GM08714 (cell line): ENCODE measurements around the gene ZNF19.

Source experiments
- H3K4me3 ChIP-seq: fragments of 200-500 bp; sonication (Bioruptor generic); 2 replicates; pipeline ENCODE4 v1.5.1; 2014; ENCODE audit warnings: mild to moderate bottlenecking, low read length, inconsistent platforms
- ZNF274 ChIP-seq: IDR thresholded peaks from 2 replicates; pipeline ENCODE4 v1.6.1; 2012; ENCODE audit warnings: mild to moderate bottlenecking, low read depth, low read length

Gene ZNF19

DNA sequence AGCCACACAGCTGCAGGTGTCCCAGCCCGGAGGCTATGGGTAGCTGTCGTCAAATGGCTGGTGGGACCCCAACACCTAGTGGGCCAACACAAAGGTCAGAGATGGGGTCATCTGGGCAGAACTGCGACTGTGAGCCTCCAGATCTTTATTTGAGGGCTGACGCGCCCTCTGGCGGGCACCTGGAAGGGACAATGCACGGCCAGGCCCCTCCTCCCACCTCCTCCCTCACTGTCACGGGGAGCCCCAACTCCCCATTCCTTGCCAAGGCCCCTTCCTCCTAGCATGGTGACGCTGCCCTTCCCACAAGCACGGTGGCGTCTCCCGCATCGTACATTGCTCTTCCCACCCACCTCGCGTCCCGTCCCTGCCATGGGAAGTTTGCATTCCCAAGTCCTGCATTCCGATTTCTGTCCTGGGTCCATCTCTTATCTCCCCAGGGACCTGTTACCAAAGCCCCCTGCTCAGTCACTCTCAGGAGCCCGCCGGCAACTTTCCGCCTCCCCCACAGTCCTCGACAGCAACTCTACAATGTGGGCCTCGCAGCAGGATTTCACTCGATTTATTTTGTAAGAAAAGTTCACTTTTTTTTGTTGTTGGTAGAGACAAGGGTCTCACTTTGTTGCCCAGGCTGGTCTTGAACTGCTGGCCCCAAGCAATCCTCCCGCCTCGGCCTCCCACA is 48.3 kb downstream of the ZNF19 start:
- TF ChIP-seq ZNF274 = no peak
- H3K4me3 ChIP-seq = no peak overlapping the region

DNA sequence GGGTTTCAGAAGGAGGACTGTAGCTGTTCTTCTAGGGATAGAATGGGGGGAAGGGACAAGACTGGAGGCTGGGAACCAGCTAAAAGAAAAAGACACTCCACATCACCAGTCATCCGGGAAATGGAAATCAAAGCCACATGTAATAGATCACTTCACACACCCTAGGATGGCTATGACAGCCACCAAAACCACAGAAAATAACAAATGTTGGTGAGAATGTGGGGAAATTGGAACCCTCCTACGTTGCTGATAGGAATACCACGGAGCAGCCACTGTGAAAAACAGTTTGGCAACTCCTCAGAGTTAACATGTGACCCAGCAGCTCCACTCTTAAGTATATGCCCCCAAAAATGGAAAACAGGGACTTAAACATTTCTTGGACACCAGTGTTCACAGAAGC is 49.6 kb downstream of the ZNF19 start:
- H3K4me3 ChIP-seq = no peak overlapping the region
- no peak for TF ChIP-seq ZNF274

DNA sequence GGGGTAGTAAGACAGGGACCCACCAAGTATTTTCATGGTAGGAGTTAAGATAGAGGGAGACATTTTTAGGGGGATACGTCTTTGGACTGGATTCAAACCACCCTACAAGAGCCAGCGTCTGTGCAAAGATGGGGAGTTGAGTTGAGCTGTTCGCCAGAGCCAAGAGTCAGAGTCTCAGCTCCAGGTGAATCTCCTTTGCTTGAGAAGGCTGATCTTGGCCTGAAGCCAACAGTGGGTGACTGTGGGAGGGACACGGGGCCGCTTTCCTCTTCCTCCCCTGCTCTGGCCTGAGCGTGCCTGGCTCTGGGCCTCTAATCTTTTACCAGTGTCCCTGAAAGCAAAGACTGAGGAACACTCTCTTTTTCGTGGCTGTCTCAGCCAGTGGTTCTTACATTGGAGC is 52.7 kb downstream of the ZNF19 start:
- no peak for TF ChIP-seq ZNF274

DNA sequence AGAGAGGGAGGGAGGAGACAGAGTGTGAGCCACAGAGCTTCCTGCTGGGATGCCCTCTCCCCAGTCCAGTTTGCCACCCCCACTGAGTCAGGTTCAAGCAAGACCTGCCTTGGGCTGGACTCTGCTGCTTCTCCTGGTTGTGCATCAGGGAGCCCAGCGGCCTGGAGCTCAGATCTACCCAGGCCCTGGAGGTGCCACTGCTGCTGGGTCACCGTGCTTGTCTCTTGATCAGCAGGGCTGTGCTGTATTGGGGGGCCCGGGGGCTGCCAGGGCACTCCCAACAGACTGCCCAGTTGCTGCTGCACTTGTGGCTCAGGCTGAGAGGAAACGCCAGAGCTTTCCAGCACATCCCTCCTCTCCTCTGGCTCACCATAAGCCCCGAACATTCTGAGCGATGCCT is 56.2 kb downstream of the ZNF19 start:
- no peak for TF ChIP-seq ZNF274
- no peak overlapping the region for H3K4me3 ChIP-seq

More for the DNA sequence above, 52.7 kb downstream of the ZNF19 start:
- no peak overlapping the region for H3K4me3 ChIP-seq

DNA sequence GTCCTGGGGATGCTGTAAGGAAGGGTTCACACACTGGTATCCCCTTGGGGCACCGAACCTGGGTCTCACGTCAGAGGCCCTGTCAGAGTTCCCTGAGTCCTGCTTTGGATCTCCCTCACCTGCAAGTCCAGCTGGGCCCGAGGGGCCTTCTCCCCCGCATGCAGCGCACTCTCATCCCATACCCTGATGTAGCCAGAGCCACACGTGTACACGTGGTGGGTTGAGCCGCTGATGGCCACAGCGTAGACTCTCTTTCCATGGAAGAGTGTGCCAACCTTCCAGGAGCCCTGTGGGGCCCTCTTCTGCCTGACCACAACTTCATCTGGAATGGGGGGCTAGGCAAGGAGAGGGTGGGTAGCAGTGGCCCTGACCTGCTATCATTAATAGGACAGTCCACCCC is 57.1 kb downstream of the ZNF19 start:
- no peak for TF ChIP-seq ZNF274
- no peak overlapping the region for H3K4me3 ChIP-seq

DNA sequence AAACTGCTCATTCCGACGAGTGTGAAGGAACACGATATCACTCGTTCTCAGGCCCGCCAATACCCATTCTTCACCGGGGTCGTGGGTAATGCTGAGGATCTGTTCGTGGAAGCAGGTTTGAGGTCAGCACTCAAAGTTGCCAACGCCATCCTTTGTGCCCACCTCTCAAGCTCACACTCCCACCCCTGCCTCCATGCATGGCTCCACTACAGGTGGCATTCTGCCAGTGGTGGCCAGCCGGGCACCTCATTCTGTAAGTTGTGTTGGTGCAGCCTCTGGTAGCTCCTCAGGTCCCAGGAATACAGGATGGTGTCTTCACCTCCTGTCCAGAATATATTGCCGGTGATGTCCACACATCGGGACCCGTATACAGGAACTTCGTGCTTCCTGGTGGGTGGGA is 57.9 kb downstream of the ZNF19 start:
- TF ChIP-seq ZNF274 = no peak
- H3K4me3 ChIP-seq = no peak overlapping the region

DNA sequence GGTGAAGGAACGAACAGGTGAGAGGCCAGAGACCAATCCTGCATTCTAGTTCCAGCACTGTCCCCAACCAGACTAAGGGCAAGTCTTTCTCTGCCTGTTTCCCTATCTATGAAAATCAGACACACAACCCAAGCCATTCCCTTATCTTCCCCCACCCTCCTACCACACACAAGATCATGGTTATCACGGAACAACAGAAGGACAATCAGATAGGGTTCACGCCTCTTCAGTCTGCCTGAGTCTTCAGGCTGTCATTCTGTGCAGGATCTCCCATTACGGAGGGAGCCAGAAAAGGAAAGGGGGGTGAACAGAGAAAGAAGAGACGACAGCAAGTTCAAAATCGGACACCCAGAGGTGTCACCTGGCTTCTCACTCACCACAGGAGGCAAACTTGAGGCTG is 58.4 kb downstream of the ZNF19 start:
- no peak overlapping the region for H3K4me3 ChIP-seq
- TF ChIP-seq ZNF274 = no peak

DNA sequence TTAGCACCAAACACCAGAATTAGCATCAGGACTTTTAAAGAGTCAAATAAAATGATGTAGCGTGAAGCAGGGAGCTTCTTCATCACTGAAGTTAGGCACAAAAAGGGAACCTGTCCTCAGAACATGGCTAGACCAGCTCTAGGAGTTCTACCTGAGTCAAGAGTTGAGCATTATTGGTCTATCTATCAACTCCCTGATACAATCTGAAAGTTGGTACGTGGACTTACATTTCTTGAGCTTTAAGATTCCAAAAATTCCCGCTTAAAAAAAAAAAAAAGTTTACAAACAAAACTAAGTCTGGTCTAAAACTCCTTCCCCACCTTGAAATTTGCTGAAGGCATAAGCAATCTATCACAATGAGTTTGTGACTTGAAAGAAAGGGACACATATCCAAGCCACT is 59.5 kb downstream of the ZNF19 start:
- no peak for TF ChIP-seq ZNF274
- no peak overlapping the region for H3K4me3 ChIP-seq

DNA sequence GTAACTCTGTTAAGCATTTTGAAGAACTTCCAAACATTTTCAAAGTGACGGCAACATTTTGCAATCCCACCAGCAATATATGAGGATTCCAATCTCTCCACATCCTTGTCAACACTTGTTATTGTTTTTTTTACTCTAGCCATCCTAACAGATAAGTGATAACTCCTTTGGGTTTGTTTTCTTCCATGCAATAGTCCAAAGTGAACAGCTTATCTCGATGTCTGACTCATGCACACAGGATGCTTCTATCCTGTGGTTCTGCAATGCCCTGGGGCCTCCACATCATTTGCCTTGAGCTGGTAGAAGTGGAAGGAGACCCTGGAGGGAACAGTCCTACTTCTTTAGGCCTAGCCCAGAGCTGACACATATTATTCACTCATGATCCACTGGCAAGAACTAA is 60.2 kb downstream of the ZNF19 start:
- H3K4me3 ChIP-seq = no peak overlapping the region

DNA sequence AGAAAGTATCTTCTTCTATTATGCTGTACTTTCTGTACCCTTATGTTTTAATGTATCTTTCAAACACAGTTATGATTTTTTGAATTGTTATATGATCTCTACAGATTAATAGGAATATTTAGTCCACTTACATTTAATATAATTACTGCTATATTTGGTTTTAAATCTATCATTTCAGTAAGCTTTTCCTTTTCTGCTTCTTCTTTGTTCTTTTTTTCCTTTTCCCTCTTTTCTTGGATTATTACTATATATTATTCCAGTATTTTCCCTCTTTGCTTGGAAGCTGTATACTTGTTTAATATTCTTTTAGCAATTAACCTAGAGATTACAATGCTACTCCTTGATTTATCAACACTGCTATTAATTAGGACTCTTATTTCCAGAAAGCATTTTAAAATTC is 60.7 kb downstream of the ZNF19 start:
- no peak for TF ChIP-seq ZNF274
- H3K4me3 ChIP-seq = no peak overlapping the region

More for the DNA sequence above, 60.2 kb downstream of the ZNF19 start:
- no peak for TF ChIP-seq ZNF274

DNA sequence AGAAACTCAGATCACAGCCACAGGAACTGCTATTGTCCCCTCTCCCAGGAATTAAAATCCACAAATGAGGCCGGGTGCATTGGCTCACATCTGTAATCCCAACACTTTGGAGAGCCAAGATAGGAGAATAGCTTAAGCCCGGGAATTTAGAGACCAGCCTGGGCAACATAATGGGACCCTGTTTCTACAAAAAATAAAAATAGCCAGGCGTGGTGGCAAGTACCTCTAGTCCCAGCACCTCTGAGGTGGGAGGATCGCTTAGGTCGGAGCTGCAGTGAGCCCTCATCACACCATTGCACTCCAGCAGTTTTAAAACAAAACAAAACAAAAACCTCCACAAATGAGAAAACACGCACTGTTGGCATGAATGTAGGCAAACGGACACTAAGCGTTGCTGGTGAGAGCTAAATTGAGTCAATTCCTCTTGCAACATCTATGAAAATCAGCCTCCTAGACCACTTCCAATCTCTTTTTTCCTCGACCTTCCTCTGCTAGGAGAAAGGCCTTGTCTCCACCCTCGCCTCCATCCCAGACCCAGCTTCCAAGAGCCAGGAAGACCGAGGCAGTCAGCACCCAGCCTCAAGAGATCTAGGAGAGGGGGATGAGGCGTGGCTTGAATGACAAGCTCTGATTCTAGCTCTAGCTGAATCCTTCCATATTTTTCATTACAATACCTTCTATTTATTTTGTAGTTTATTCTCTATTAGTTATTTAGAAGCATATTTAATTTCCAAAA is 62.1 kb downstream of the ZNF19 start:
- TF ChIP-seq ZNF274 = no peak
- H3K4me3 ChIP-seq = no peak overlapping the region

DNA sequence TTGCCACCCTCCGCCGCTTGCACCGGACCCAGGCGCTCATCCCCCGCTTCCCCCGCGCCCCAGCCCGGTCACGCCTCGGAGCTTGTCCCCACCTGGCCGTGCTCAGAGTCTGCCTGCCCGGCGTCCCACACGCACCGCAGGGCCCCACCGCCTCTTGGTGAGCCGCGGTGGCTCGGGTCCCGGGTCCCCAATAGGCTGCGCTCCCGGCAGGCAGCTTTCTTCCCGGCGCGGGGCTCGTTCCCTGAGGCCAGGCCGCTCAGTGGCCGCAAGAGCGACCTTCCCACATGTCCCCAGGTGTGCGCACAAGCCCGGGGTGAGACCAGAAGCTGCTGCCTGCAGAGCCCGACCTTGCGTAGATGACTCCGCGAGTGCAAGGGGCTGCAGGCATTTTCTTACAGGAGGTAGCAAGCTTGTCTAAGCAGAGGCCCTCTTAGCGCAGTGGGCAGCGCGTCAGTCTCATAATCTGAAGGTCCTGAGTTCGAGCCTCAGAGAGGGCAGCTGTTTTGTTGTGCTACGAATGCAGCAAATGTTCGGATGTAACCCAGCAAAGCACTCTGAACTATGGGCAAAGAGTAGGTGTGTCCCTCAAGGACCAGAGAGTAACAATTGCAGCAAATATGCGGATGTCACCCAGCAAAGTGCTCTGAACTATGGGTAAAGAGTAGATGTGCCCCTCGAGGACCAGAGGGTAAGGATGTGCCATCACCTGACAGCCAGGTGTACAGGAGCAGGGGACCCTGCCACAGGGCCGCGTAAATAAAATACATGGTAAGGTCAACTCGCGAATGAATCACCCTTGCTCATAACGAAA is 62.9 kb downstream of the ZNF19 start:
- no peak for TF ChIP-seq ZNF274
- no peak overlapping the region for H3K4me3 ChIP-seq

DNA sequence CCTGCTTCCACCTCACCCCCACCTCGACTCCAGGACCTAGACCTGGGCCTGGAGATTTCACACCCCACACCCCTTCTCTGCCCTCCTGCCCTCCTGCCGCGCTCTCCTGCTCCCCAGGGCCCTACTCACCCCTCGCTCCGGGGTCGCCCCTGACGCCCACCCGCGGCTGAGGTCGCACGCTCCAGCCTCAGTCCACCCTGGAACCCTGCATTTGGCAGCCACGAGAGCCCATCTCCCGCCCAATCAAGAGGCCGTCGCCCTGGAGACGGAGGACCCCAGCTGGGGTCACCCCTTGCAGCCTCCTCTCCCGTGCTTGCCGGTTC is 63.4 kb downstream of the ZNF19 start:
- no peak for TF ChIP-seq ZNF274
- H3K4me3 ChIP-seq = no peak overlapping the region

DNA sequence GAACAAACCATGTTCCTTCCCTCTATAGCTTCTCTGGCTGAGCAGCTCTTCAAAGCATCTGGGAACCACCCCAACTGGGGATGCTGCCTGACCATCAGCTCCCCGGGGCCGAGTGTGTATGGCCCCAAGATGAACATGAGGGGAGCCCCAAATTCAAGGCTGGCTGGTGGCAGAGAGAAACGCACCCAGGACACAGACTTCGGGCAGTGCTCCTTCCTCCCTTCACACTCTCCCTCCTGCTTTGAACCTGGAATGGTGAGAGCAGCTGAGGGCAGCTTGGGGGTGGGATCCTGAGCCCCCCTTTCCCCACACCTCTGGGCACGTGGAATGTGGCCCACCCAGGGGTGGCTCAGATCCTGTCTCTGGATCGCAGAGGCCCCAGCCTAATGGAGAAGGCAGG is 64.5 kb downstream of the ZNF19 start:
- H3K4me3 ChIP-seq = no peak overlapping the region

DNA sequence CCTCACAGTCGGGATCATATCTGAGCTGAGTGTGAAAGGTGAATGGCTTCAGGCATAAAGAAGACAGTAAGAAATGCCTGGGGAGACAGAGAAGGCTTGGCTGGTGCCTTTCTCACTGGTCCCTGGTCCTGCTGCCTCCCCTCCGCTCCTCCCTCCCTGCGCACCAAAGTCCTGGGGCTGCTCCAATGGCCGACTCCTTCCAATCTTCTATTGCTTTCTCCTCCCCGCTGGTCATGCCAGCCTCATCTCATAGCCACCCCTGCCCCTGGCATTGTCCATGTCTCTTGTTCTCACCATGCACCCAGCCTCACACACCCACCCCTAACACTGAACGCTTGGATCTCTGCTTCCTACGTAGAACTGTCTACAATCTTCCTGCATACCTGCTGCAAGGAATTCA is 65.3 kb downstream of the ZNF19 start:
- H3K4me3 ChIP-seq = no peak overlapping the region
- no peak for TF ChIP-seq ZNF274

More for the DNA sequence above, 64.5 kb downstream of the ZNF19 start:
- no peak for TF ChIP-seq ZNF274
